HFFc6 (cell line): Measurements from ENCODE around the gene TMC1. TPM values are rescaled to one million over a fixed set of nuclear protein-coding genes. Genes with fewer than 3 reads are reported as not detected.
"Not testable (repeated sequence)": the region's sequence is repeated elsewhere in the genome, so short reads cannot be mapped to it uniquely, and the experiment has no call there.

Experiments used
- DNase-seq: peaks from one replicate; pipeline ENCODE4 v3.0.0-alpha.2; 2018
- H3K27ac Mint-ChIP-seq: 2 replicates; pipeline ENCODE4 v1.8.0; 2020; ENCODE audit warnings: mild to moderate bottlenecking, mixed read lengths
- H3K27me3 Mint-ChIP-seq: 2 replicates; pipeline ENCODE4 v1.8.0; 2021; ENCODE audit warnings: mild to moderate bottlenecking, moderate library complexity, mixed read lengths; ENCODE audit not compliant: insufficient read depth
- H3K36me3 Mint-ChIP-seq: 2 replicates; pipeline ENCODE4 v1.8.0; 2021; ENCODE audit warnings: low read depth, mixed read lengths
- H3K4me1 Mint-ChIP-seq: 2 replicates; pipeline ENCODE4 v1.8.0; 2020; ENCODE audit warnings: low read depth, mixed read lengths
- H3K4me3 Mint-ChIP-seq: 2 replicates; pipeline ENCODE4 v1.8.0; 2020; ENCODE audit warnings: mild to moderate bottlenecking, moderate library complexity, mixed read lengths
- H3K9me3 Mint-ChIP-seq: 2 replicates; pipeline ENCODE4 v1.8.0; 2020; ENCODE audit warnings: mild to moderate bottlenecking, mixed read lengths
- CTCF ChIP-seq: fragments of 200-600 bp; sonication (generic); IDR thresholded peaks from 2 replicates; pipeline ENCODE4 v1.5.0; 2021; ENCODE audit warnings: antibody characterized with exemption, mild to moderate bottlenecking
- total RNA-seq, 6 experiments: library from RNA; stranded (reverse); fragmentation: NEBNext Ultra II Directional; extraction: Animal tissue kit (Norgen Biotek cat#: 25700); gene quantifications; 2 replicates in 1 of 6; 3 replicates in 5 of 6; pipeline ENCODE4 v1.2.3, GENCODE V29; 2021

Gene TMC1
- total RNA-seq, 6 experiments from 2014 or later: 0.09 to 1.1 (median 0.65) TPM

DNA sequence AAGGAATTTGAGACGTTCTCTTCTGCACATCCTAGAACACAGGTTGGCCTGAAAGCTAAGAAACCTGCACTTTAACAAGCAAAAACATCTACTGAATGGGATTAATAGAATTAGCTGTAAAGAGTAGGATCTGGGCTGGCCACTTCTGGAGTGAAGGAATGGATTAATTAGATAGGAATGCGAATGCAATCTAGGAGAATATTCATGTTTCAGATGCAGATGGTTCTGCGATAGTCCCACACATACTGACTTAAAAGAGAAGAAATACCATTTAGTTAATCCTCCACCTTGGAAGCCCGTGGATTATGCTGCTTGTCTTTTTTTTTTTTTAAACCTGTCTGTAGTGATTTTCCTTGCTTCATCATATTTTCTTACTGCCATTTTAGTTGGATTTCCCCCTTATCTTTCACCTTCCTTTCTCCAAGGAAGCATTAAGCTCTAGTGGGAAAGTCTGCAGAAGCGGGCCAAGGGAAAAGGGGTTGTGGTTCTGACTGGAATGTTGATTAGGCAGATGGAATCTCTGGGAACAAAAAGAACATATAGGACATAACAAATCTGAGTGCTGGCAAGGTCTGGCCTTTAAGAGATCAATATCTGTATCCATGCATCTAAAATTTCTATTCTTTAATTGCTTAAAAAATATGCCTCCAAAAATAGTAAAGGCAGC, 279.1 kb downstream of the TMC1 start:
- Mint-ChIP-seq H3K9me3 (no peaks in the 10 kb centered on the region; the same call in 1 of the 2 replicates), H3K4me1 (no peaks in the 10 kb centered on the region), H3K36me3 (no peaks in the 10 kb centered on the region), H3K27ac (no peak overlapping the region), H3K27me3 (peaks cover 11% of the 10 kb centered on the region), H3K4me3 (no peak overlapping the region)
- TF ChIP-seq CTCF: no peak
- no peak for DNase-seq

- H3K4me1 Mint-ChIP-seq: peaks cover 9% of the 10 kb centered on the region
- H3K27ac Mint-ChIP-seq: no peak overlapping the region
- H3K27me3 Mint-ChIP-seq: peaks cover 11% of the 10 kb centered on the region
- no peak for TF ChIP-seq CTCF
- H3K36me3 Mint-ChIP-seq: no peaks in the 10 kb centered on the region
- DNase-seq: no peak
- no peak overlapping the region for H3K4me3 Mint-ChIP-seq
- H3K9me3 Mint-ChIP-seq: no peaks in the 10 kb centered on the region
These were observed 283.8 kb downstream of the TMC1 start for GRCh38 chr9:72805238-72805637.

DNA sequence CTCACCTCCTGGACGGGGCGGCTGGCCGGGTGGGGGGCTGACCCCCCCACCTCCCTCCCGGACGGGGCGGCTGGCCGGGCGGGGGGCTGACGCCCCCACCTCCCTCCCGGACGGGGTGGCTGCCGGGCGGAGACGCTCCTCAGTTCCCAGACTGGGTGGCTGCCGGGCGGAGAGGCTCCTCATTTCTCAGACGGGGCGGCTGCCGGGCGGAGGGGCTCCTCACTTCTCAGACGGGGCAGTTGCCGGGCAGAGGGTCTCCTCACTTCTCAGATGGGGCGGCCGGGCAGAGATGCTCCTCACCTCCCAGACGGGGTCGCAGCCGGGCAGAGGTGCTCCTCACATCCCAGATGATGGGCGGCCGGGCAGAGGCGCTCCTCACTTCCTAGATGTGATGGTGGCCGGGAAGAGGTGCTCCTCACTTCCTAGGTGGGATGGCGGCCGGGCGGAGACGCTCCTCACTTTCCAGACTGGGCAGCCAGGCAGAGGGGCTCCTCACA, 285.0 kb downstream of the TMC1 start:
- not testable (repeated sequence) for H3K9me3 Mint-ChIP-seq, H3K27ac Mint-ChIP-seq, H3K4me3 Mint-ChIP-seq, H3K36me3 Mint-ChIP-seq, DNase-seq, H3K4me1 Mint-ChIP-seq
- peaks cover 11% of the 10 kb centered on the region for H3K27me3 Mint-ChIP-seq

- no peak for DNase-seq
- H3K9me3 Mint-ChIP-seq: no peaks in the 10 kb centered on the region
- no peak overlapping the region for H3K27ac Mint-ChIP-seq
- peaks cover 11% of the 10 kb centered on the region for H3K27me3 Mint-ChIP-seq
- TF ChIP-seq CTCF: peak; percentile 69
- H3K4me1 Mint-ChIP-seq: peaks cover 9% of the 10 kb centered on the region
- no peaks in the 10 kb centered on the region for H3K36me3 Mint-ChIP-seq
- no peak overlapping the region for H3K4me3 Mint-ChIP-seq
These were observed 286.5 kb downstream of the TMC1 start for GRCh38 chr9:72807765-72808445.

DNA sequence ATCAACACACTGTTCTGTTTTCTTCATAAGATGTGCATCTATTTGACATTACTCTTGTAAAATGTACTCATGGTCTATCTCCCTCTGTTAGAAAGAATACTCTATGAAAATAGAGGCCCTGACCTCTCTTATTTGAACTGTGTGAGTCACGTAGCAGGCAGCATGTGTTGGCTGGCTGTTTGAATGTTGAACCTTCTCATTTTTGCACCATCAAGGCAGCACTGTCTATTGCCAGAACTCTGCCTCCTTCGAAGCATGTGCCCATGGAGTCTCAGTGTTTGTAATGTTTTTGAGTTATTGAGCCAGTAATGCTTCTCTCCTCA, 287.0 kb downstream of the TMC1 start:
- Mint-ChIP-seq H3K9me3 (no peaks in the 10 kb centered on the region), H3K36me3 (no peaks in the 10 kb centered on the region)
- DNase-seq: no peak

More for the DNA sequence above, 287.0 kb downstream of the TMC1 start:
- no peak for TF ChIP-seq CTCF
- Mint-ChIP-seq H3K27me3 (peaks cover 9% of the 10 kb centered on the region), H3K27ac (no peak overlapping the region), H3K4me1 (peaks cover 9% of the 10 kb centered on the region), H3K4me3 (no peak overlapping the region)
